Endodermal cell (in vitro differentiated cells): ENCODE measurements around the gene GH2. TPM values are rescaled to one million over a fixed set of nuclear protein-coding genes. Genes with fewer than 3 reads are reported as not detected.
"Not testable (repeated sequence)": the region's sequence is repeated elsewhere in the genome, so short reads cannot be mapped to it uniquely, and the experiment has no call there.

ENCODE experiments used
- DNase-seq: peaks from one replicate; pipeline ENCODE4 v3.0.0-alpha.2; 2017
- H3K27ac ChIP-seq: 2 replicates; pipeline ENCODE4 v1.5.1; 2013; ENCODE audit warnings: mild to moderate bottlenecking, low read depth, low read length, moderate library complexity
- H3K27me3 ChIP-seq: 2 replicates; pipeline ENCODE4 v1.6.1; 2013; ENCODE audit warnings: mild to moderate bottlenecking, low read length, moderate library complexity; ENCODE audit not compliant: insufficient read depth, control insufficient read depth, poor library complexity, severe bottlenecking
- H3K36me3 ChIP-seq: 2 replicates; pipeline ENCODE4 v1.7.0; 2013; ENCODE audit warnings: mild to moderate bottlenecking, low read length, moderate library complexity; ENCODE audit not compliant: control insufficient read depth, insufficient read depth
- H3K4me1 ChIP-seq: one replicate; pipeline ENCODE4 v1.7.0; 2013; ENCODE audit warnings: low read length; ENCODE audit not compliant: control insufficient read depth, insufficient read depth
- H3K4me3 ChIP-seq: 2 replicates; pipeline ENCODE4 v1.5.1; 2013; ENCODE audit warnings: mild to moderate bottlenecking, low read length, moderate library complexity
- H3K9ac ChIP-seq: 2 replicates; pipeline ENCODE4 v1.6.1; 2013; ENCODE audit warnings: mild to moderate bottlenecking, low read length, moderate library complexity; ENCODE audit not compliant: poor library complexity, severe bottlenecking; ENCODE audit errors: extremely low read depth
- H3K9me3 ChIP-seq: 2 replicates; pipeline ENCODE4 v1.6.1; 2013; ENCODE audit warnings: mild to moderate bottlenecking, low read length, moderate library complexity; ENCODE audit not compliant: control insufficient read depth
- H3K27ac Mint-ChIP-seq: 2 replicates; pipeline ENCODE4 v1.8.0; 2020; ENCODE audit warnings: mixed read lengths
- H3K27me3 Mint-ChIP-seq: 2 replicates; pipeline ENCODE4 v1.8.0; 2021; ENCODE audit warnings: mild to moderate bottlenecking, mixed read lengths; ENCODE audit not compliant: insufficient read depth
- H3K36me3 Mint-ChIP-seq: 2 replicates; pipeline ENCODE4 v1.8.0; 2020; ENCODE audit warnings: low read depth, mixed read lengths
- H3K4me1 Mint-ChIP-seq: 2 replicates; pipeline ENCODE4 v1.8.0; 2020; ENCODE audit warnings: mixed read lengths
- H3K4me3 Mint-ChIP-seq: 2 replicates; pipeline ENCODE4 v1.8.0; 2020; ENCODE audit warnings: mild to moderate bottlenecking, moderate library complexity, mixed read lengths
- H3K9me3 Mint-ChIP-seq: 2 replicates; pipeline ENCODE4 v1.8.0; 2020; ENCODE audit warnings: mild to moderate bottlenecking, mixed read lengths
- CTCF ChIP-seq: fragments of 200-600 bp; sonication (generic); conservative IDR thresholded peaks from 2 replicates; pipeline ENCODE4 v1.5.0; 2021; ENCODE audit warnings: antibody characterized with exemption, mild to moderate bottlenecking
- WGBS, 2 experiments: methylation state at CpG; one replicate each; pipeline versions ENCODE4 v1.1.5 to v1.1.7; 2013; ENCODE audit warnings: missing lambda C conversion rate in 2 of 2, mixed read lengths in 1 of 2; ENCODE audit not compliant: insufficient coverage in 1 of 2, insufficient read length in 1 of 2; 5-methylcytosine and 5-hydroxymethylcytosine counted together
- total RNA-seq, 2 donors: library from RNA; stranded (reverse); fragmentation: NEBNext Ultra II Directional in 1 of 2; extraction: Animal tissue kit (Norgen Biotek cat#: 25700) in 1 of 2; gene quantifications; 2 replicates in 1 of 2; 3 replicates in 1 of 2; pipeline ENCODE4 v1.2.1, GENCODE V29; 2021

GH2 gene
- total RNA-seq, 2 donors from 2014 or later, result 0.42 to 0.49 TPM

GRCh38 chr17:63911041-63911635, 29.4 kb upstream of the GH2 start, which contains the start of gene CSHL1:
Gene CSHL1 (minus strand): TSS chr17:63911258. CDS start chr17:63911196, 62 bp downstream.
- no peak for TF ChIP-seq CTCF
- Mint-ChIP-seq H3K36me3 (no peaks in the 10 kb centered on the region), H3K4me3 (no peak within 1 kb of the TSS), H3K27ac (no peak within 1 kb of the TSS), H3K4me1 (peaks cover 10% of the 10 kb centered on the region), H3K27me3 (peaks cover 44% of the 10 kb centered on the region), H3K9me3 (no peaks in the 10 kb centered on the region)
- Histone ChIP-seq H3K4me1 (no peaks in the 10 kb centered on the region), H3K4me3 (no peak within 1 kb of the TSS), H3K27ac (no peak within 1 kb of the TSS), H3K27me3 (no peaks in the 10 kb centered on the region), H3K9me3 (no peaks in the 10 kb centered on the region), H3K9ac (no peak within 1 kb of the TSS), H3K36me3 (no peaks in the 10 kb centered on the region)
- DNase-seq, result no peak
- WGBS, 2 experiments, result 77 to 79% methylated on average over 2 to 14 of the region's 15 CpGs

- Histone ChIP-seq H3K4me3 (no peak overlapping the region), H3K4me1 (no peaks in the 10 kb centered on the region), H3K27ac (no peak overlapping the region), H3K9me3 (no peaks in the 10 kb centered on the region), H3K9ac (no peak overlapping the region), H3K27me3 (no peaks in the 10 kb centered on the region), H3K36me3 (no peaks in the 10 kb centered on the region)
- Mint-ChIP-seq H3K27ac (no peak overlapping the region), H3K4me3 (no peak overlapping the region), H3K36me3 (no peaks in the 10 kb centered on the region), H3K4me1 (peaks cover 14% of the 10 kb centered on the region), H3K27me3 (peaks cover 43% of the 10 kb centered on the region), H3K9me3 (no peaks in the 10 kb centered on the region)
- no peak for TF ChIP-seq CTCF
- no peak for DNase-seq
- 83 to 88% methylated on average over 5 to 14 of the region's 14 CpGs for WGBS, 2 experiments
These were observed 28.4 kb upstream of the GH2 start for GRCh38 chr17:63910096-63910495.

GRCh38 chr17:63909586-63909985, 27.8 kb upstream of the GH2 start:
- not testable (repeated sequence) for DNase-seq, H3K27ac ChIP-seq, H3K4me3 ChIP-seq, H3K4me1 ChIP-seq, H3K9ac ChIP-seq, H3K36me3 ChIP-seq, H3K27ac Mint-ChIP-seq, H3K36me3 Mint-ChIP-seq, H3K9me3 ChIP-seq, H3K4me3 Mint-ChIP-seq, H3K9me3 Mint-ChIP-seq, H3K27me3 ChIP-seq
- WGBS, 2 experiments, result 90 to 97% methylated on average over 2 to 9 of the region's 10 CpGs
- Mint-ChIP-seq H3K4me1 (peaks cover 14% of the 10 kb centered on the region), H3K27me3 (peaks cover 43% of the 10 kb centered on the region)
